Endothelial cell of hepatic sinusoid (primary cell): ENCODE measurements around the gene SLC28A2.

ENCODE experiments used
- in situ Hi-C: cut with HindIII; loops from 2 replicates; pipeline ENCODE4 v1.10.0; 2017; ENCODE audit warnings: low sequenced_read_pairs

The SLC28A2 gene

DNA sequence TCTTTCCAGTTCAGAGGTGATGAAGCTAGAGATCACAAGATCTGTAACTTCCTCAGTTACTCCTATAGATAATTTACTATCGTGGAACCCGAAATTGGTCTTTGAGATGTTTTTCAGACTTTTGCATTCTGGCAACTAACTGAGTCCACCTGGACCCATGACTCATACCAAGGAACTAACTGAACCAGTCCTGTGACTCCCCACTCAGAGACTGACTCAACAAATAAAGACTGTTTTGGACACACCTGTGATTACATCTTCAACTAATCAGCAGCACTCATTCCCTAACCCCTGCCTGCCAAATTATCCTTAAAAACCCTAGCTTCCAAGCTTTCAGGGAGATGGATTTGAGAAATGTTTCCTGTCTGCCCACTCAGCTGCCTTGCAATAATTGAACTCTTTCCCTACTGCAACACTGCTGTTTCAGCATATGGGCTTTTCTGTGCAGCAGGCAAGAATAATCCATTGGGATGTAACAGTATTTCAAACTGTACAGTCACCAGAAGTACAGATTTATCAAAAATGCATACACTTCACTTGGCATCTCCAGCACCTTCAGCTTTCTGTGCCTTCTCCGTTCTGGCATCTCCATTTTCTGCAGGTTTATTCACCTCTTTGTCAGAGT is 68.7 kb downstream of the SLC28A2 start:
- in situ Hi-C loops, result no loop called here

- in situ Hi-C loops, result no loop called here
Measured at GRCh38 chr15:45326280-45326679, 74.2 kb downstream of the SLC28A2 start.

DNA sequence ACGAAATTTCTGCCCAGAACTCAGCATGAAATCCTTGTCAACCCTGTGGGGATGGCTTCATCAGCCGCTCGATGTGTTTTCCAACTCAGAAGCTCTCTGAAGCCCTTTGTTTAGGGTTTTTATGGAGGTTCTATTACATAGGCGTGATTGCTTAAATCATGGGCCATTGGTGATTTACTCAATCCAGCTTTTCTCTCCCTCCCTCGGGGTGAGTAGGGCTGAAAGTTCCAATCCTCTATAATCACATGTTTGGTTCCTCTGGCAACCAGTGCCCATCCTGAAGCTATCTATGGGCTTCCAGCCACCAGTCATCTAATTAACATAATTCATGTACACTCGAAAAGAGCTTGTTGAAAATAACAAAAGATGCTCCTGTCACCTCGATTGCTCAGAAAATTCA is 74.7 kb downstream of the SLC28A2 start:
- in situ Hi-C loops, result no loop called here
